Activated CD4-positive, alpha-beta T cell treated with anti-CD3 and anti-CD28 coated beads, Interleukin-2, amount 50 U/mL, for 1 hour (primary cell): Measurements from ENCODE around the gene RRM2.

Experiments
- DNase-seq: peaks from one replicate; pipeline ENCODE4 v3.0.0-alpha.2; 2020

RRM2 gene

GRCh38 chr2:10160203-10160955 lies 37.8 kb downstream of the RRM2 start:
- no peak for DNase-seq

DNA sequence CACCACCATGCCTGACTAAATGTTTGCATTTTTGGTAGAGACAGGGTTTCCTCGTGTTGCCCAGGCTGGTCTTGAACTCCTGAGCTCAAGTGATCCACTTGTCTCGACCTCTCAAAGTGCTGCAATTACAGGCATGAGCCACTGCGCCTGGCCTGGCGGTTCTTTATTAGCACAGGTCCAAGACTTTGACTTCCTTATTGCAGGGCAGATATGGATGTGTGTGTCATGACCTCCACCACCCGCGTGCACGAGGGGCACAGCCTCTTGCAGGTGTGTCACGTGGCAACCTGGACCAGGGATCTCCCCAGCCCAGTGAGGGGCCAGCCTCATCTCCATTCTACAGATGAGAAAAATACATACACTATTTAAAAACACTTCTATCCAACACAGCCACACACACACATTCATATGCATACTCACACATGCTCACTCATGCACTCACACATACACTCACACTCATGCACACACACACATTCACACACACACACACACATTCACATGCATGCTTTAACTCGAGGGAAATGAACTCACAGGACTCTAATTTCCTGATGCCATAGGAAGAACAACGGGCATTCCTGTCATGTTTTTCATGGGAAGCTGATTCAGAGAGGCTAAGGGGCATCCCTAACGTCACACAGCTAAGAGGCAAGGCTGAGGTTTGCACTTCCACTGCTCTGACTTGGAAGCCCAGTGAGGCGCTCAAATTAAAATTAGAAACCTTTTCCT lies 38.8 kb downstream of the RRM2 start:
- DNase-seq, result no peak

- DNase-seq, result no peak
These were observed 39.5 kb downstream of the RRM2 start for GRCh38 chr2:10161961-10162441.

DNA sequence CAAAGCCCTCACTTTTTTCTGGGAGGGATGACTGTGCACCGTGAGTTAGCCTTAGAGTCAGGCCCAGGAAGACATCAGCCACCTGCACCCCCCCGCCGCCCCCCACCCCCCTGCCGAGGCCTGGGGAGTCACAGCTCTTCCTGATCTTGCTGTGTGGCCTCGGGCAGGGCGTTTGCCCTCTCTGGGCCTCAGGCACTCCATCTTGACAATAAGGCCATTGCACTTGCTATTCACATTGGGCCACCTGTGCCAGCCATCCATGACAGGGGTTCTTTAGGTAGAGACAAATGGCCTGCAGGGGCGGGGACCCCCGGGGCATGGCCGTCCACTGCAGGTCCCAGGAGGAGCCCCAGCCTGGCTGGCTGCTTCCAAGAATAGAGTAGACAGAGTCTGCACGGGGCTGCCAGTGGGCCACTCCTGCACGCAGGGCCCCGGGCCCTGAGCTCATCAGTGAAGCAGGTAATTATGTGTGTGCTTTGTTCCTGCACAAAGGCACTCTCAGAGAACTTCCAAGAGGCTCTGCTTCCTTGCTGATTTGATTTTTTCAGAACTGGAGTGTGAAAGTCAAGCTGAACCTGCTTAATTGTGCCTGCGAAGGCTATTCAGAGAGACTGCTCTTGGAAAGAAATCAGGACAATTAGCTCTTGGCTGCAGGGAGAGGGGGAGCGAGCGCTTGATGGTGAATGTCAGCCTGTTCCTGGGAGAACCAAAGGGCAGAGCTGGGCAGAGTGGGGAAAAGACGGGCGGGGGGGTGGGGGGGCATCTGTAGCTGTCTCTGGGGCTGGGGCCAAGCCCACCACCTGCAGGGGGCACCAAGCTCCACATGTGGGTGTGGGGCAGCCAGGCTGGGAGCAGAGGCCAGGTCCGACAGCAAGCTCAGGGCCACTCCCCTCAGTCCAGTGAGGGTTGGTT lies 40.3 kb downstream of the RRM2 start:
- DNase-seq, result no peak

DNA sequence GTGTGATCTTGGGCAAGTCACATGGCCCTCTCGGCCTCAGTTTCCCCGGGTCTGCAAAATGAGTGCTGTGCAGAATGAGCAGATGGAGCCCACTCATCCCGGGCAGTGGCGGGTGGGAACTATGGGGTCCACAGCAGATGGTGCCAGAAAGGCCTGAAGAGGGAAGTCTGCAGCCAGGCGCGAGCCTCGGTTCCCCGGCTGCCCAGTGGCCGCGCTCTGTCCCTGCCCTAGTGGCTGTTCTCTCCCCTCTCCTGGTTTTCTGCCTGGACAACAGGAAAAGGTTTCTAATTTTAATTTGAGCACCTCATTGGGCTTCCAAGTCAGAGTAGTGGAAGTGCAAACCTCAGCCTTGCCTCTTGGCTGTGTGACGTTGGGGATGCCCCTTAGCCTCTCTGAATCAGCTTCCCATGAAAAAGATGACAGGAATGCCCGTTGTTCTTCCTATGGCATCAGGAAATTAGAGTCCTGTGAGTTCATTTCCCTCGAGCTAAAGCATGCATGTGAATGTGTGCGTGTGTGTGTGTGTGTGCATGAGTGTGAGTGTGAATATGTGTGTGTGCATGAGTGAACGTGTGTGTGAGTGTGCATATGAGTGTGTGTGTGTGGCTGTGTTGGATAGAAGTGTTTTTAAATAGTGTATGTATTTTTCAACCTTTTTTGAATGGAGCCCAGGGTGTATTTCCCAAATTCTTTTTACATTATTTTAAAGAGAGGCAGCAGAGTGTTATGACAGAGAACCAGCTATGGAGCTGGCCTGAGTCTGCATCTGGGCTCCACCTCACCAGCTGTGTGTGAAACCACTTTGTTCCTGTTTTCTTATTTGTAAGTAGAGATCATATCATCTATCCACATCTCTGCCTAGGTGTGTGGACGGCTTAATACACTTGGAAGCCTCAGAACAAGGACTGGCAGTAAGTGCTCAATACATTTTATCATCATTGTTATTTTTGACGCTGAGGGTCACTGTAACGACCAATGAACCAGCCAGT lies 41.3 kb downstream of the RRM2 start:
- no peak for DNase-seq

DNA sequence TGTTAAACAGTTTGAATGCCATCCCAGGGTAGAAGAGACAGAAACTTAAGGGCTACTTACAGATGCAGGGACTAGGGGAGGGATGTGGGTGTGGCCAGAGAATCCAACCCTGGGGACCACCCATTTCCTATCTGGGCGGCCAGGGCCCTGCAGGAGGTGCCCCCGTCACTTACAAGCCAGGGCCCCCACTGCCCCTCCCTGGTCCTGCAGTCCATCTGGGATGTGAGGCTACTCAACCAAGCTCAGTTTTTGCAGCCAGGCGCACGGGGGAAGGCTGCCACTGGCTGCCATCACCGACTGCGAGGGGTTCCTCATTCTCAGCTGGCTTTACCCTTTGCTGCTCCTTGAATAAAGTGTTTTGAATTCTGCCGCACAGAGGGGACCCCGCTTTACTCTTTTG lies 42.1 kb downstream of the RRM2 start:
- no peak for DNase-seq

GRCh38 chr2:10165282-10165681 lies 42.7 kb downstream of the RRM2 start:
- no peak for DNase-seq

DNA sequence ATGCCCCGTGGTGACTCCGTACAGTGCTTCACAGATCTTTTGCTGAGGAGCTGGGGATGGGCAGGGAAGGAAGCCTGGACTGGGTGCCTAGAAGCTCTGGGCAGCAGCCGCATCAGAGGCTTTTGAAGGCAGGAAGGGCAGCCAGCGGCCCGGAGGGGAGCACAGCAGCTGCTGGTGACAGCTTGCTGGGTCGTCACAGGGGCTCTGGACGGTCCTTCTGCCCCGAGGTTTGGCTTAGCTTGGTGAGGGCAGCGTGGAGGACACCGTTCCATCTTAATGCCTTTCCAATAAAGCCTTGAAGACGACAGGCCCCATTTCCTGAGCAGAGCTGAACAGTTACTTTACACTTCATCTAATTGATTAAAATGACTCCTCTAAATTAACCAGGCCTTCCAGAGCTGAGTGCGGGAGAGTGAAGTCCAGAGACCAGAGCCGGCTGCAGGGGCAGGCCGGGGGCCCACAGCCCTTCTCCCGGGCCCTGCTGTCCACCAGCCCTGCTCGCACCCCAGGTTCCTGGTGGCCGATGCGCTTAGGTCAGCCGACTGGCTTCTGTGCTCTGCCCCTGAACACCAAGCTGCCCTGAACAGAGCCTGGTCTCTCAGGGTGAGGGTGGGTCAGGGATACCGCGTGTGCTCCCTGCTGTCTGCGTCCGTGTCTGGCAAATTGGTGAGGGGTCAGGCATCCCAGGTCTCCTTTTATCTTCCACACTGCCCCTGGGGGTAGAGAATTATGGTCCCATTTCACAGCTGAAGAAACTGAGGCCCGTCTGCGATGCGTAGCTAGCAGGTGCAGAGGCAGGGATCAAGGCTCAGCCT lies 43.5 kb downstream of the RRM2 start:
- no peak for DNase-seq

GRCh38 chr2:10166676-10167292 lies 44.2 kb downstream of the RRM2 start:
- no peak for DNase-seq

GRCh38 chr2:10167316-10167715 lies 44.8 kb downstream of the RRM2 start:
- no peak for DNase-seq

DNA sequence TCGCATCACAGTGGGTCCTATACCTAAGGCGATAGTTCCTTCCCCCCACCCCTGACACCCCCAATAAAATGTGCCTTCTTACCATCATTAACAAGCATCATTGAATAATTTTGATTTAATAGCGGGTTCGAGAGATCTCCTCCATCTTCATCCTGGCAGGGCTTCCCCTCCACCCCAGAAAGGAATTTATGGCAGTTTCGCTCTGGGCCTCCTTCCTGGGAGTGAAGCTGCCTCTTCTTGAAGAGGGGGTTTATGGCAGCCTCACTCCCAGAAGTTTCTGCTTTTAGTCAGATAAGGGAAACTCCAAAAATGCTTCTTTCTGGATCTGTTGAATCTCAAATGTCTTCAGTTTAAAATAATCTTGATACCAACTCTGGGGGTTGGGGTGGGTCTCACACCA lies 45.7 kb downstream of the RRM2 start:
- no peak for DNase-seq

DNA sequence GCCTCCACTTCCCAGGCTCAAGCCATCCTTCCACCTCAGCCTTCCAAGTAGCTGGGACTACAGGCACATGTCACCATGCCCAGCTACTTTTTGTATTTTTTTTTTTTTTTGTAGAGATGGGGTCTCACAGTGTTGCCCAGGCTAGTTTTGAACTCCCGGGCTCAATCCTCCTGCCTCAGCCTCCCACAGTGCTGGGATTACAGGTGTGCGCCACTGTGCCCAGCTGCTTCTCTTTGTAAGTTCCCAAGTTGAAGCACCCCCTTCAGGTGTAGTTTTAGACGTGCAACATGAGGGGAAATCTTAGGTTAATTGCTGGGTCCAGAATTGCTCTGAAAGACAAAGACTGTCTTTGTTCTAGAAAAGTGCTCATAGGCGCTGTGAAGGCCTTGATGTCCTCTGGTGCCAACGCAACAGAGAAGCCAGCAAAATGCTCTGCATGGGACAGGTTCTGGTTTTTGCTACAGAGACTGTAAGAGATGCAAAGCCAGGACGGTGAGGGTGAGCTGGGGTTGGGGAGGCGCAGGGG lies 46.6 kb downstream of the RRM2 start:
- no peak for DNase-seq

GRCh38 chr2:10169581-10169980 lies 47.0 kb downstream of the RRM2 start:
- no peak for DNase-seq

DNA sequence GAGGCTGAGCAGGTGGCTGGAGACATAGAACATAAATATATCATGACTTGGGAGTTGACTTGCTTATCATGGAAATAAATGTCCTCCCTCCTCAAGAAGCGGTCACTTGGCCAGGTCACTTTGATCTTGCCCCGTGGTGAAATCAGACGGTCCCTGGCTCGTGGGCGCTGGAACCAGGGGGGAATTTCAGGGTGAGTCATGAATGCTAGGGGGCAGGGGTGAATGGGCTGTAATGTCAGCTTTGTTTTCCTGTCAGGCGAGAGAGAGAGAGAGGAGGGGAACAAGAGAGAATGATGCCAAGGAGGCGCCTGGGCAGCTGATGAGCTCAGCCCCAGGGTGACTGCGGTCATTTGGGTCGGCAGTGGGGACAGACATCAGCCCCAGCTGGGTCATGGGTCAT lies 47.7 kb downstream of the RRM2 start:
- no peak for DNase-seq

DNA sequence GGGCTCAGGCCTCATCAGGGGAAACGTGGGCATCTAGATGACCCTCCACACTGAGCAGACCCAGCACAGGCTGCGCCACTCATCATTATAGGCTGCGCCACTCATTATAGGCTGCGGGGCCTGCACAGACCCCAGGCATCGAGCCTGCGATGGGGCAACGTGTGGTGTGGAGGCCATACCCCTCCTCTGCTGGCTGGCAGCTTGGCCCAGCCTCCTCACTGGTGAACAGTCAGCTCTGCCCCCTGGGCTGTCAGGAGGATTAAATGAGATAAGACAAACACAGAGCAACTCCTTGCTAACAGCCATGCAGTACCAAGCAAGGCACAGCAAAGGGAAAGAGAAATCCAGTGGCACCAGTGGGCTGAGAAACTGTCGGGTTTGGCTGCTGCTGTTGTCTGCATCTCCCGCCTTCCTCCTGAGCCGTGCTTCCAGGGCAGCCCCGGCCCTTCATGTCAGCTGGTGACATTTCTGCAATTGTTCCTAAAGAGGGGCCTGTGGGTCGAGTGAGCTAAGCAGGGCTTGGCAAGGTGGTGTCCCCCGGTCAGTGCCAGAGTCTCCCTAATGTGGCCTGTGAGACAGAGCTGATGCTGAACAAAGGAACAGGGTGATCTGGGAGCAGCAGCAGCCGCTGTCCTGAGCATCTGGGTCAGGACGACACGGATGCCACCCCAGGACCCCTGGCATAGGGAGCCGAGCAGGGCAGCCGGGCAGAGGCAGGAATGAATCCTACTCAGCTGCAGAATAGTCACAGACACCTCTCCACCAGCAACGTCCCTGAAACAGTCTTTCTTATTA lies 48.7 kb downstream of the RRM2 start:
- DNase-seq, result no peak

DNA sequence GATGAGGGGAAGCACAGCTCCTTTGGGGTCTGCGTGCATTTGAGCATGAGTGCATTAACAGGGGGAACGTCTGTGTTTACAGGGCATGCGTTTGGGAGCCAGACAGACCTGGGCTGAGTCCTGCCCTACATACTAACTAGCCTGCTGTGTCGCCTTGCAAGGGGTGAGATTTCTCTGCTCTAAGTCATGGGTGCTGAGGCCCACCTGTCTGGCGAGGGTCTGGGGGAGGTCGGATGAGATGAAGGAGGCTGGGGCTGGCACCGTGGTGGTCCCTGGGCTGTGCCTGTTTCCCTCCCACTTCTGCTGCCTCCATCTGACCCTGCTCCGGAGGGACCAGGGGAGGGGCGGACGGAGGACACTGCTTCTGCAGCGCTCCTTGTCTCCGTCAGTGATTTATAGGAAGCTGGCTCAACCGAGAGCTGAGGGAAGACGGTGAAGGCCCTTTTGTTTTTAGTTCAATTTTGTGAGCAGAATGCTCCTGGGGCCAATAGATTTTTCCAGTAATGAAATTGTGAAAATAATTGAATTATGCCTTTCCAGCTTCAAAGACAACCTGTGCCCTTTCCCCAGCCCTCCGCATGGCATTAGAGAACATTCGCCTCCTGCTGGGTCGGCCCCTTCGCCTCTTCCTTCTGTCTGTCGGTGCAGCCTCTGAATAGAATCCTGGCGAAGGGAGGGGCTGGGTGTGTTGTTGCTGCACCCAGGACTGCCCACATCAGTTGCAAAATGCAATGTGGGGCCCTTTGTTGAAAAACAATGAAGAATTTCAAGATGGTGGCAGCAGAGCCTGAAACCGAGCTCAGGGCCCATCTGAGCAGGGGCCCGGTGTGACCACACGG lies 49.7 kb downstream of the RRM2 start:
- DNase-seq, result no peak

DNA sequence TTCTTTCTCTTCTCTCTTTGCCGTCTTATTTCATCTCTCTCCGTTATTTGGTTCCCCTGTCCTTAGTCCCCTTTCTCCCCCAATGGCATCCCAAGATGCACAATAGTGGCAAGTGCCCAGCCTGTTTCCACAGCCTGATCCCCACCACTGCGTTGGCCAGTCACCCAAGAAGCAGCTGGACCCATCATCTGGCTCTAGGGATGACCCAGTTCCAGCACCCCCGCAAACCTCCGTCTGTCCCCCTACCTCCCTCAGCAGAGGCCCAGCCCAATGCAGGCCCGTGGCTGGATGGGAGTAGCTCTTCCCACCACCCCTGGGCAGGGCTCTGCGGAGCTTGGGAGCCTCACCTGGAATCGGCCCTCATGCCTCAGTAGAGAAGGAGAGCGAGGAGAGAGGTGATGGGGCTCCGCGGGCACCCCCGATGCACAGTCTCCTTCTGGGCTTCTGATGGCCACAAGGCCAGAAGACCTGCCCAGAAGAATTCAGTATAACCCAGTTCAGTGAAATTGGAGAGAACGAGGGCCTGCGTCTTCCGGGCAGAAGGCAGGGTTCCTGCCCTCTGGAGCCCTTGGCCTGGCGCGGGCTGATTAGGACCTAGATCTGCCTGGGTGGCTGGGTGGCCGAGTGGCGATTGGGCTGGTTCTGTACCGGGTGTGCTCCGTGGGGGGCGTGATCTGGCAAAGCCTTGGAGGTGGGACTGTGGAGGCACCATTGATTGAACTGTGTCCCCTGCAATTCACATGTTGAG lies 50.9 kb downstream of the RRM2 start:
- no peak for DNase-seq

GRCh38 chr2:10174173-10174572 lies 51.6 kb downstream of the RRM2 start:
- no peak for DNase-seq
